ENCODE data around the gene SALL4. TPM values are rescaled to one million over a fixed set of nuclear protein-coding genes. Genes with fewer than 3 reads are reported as not detected.

SALL4 gene
- total RNA-seq, 4 donors from 2014 or later, result not detected

GRCh38 chr20:51800060-51800871 is 2.1 kb downstream of the SALL4 start:
- peak; percentile 51 for ATAC-seq
- Histone ChIP-seq H3K4me1 (peaks cover 0 to 28% (median 18%) of the 10 kb centered on the region in 3 donors), H3K27me3 (peaks cover 55% of the 10 kb centered on the region), H3K36me3 (no peaks in the 10 kb centered on the region), H3K27ac (no peak overlapping the region), H3K9me3 (no peaks in the 10 kb centered on the region), H3K4me3 (peak overlapping the region in 1 of 2 donors; percentile 48)
- 3% methylated on average over 13 of the region's 44 CpGs; no CpG with 5 or more reads in 1 of the 2 donors for WGBS, 2 donors (ENCODE audit: low coverage in 1 of 2)
- TF ChIP-seq POLR2AphosphoS5 (IDR thresholded peaks at IDR 0.05) (no peak), EP300 (IDR thresholded peaks at IDR 0.05) (no peak), POLR2A (IDR thresholded peaks at IDR 0.05) (no peak), CTCF (IDR thresholded peaks at IDR 0.05) (peak; percentile 38 to 75 (median 53))

- H3K4me1 ChIP-seq, result peaks cover 0 to 28% (median 18%) of the 10 kb centered on the region in 3 donors
- ATAC-seq, result no peak
Measured at GRCh38 chr20:51799401-51799860, 2.9 kb downstream of the SALL4 start.

GRCh38 chr20:51797357-51798025 is 4.8 kb downstream of the SALL4 start:
- Histone ChIP-seq H3K4me1 (peaks cover 0 to 28% (median 18%) of the 10 kb centered on the region in 3 donors), H3K27me3 (peaks cover 67% of the 10 kb centered on the region), H3K9me3 (no peaks in the 10 kb centered on the region), H3K27ac (no peak overlapping the region), H3K36me3 (no peaks in the 10 kb centered on the region), H3K4me3 (no peak overlapping the region)
- no peak for TF ChIP-seq POLR2A (IDR thresholded peaks at IDR 0.05)
- no peak for TF ChIP-seq POLR2AphosphoS5 (IDR thresholded peaks at IDR 0.05)
- TF ChIP-seq CTCF (IDR thresholded peaks at IDR 0.05), result no peak
- TF ChIP-seq EP300 (IDR thresholded peaks at IDR 0.05), result no peak
- ATAC-seq, result no peak
- 29 to 51% methylated on average over 2 to 3 of the region's 3 CpGs for WGBS, 2 donors (ENCODE audit: low coverage in 1 of 2)

More at GRCh38 chr20:51799401-51799860, 2.9 kb downstream of the SALL4 start:
- H3K27me3 ChIP-seq, result peaks cover 55% of the 10 kb centered on the region
- no peaks in the 10 kb centered on the region for H3K36me3 ChIP-seq
- TF ChIP-seq POLR2A (IDR thresholded peaks at IDR 0.05), result no peak
- TF ChIP-seq EP300 (IDR thresholded peaks at IDR 0.05), result no peak
- TF ChIP-seq POLR2AphosphoS5 (IDR thresholded peaks at IDR 0.05), result no peak
- no peak for TF ChIP-seq CTCF (IDR thresholded peaks at IDR 0.05)
- no peaks in the 10 kb centered on the region for H3K9me3 ChIP-seq
- H3K27ac ChIP-seq, result no peak overlapping the region
- 24 to 31% methylated on average over 9 to 10 of the region's 10 CpGs for WGBS, 2 donors (ENCODE audit: low coverage in 1 of 2)
- H3K4me3 ChIP-seq, result no peak overlapping the region

GRCh38 chr20:51796340-51796739 is 6.0 kb downstream of the SALL4 start:
- no peak for ATAC-seq
- peaks cover 0 to 18% (median 15%) of the 10 kb centered on the region in 3 donors for H3K4me1 ChIP-seq
- H3K27me3 ChIP-seq, result peaks cover 66% of the 10 kb centered on the region
- no peaks in the 10 kb centered on the region for H3K36me3 ChIP-seq
- WGBS, 2 donors (ENCODE audit: low coverage in 1 of 2), result 83 to 88% methylated on average over 2 to 3 of the region's 3 CpGs
- no peak overlapping the region for H3K27ac ChIP-seq
- H3K4me3 ChIP-seq, result no peak overlapping the region
- no peaks in the 10 kb centered on the region for H3K9me3 ChIP-seq
- TF ChIP-seq EP300 (IDR thresholded peaks at IDR 0.05) (no peak), POLR2AphosphoS5 (IDR thresholded peaks at IDR 0.05) (no peak), CTCF (IDR thresholded peaks at IDR 0.05) (no peak), POLR2A (IDR thresholded peaks at IDR 0.05) (no peak)
